ENCODE results near the gene CPNE7.

CPNE7 gene

GRCh38 chr16:89577055-89577759 is 1.6 kb downstream of the CPNE7 start:
- Histone ChIP-seq H3K4me2 (ENCODE audit: low read depth, low read length, poor library complexity, severe bottlenecking) (no peak overlapping the region), H3K36me3 (ENCODE audit: insufficient read depth, low read length) (no peaks in the 10 kb centered on the region), H2AFZ (ENCODE audit: low read length) (no peak overlapping the region), H3F3A (ENCODE audit: low read depth) (no peaks in the 10 kb centered on the region), H3K9me2 (replicated peaks; ENCODE audit: low read depth, low read length) (no peaks in the 10 kb centered on the region), H3K79me2 (ENCODE audit: insufficient read depth, low read length) (no peaks in the 10 kb centered on the region), H3K9me3 (ENCODE audit: insufficient read depth, low read depth, low read length) (no peaks in the 10 kb centered on the region), H3K27me3 (ENCODE audit: insufficient read depth, low read length, poor library complexity, severe bottlenecking) (no peaks in the 10 kb centered on the region), H3K9ac (ENCODE audit: low read depth, low read length, poor library complexity, severe bottlenecking) (no peak overlapping the region), H3K4me3 (ENCODE audit: low read length, poor library complexity, severe bottlenecking) (no peak overlapping the region), H4K20me1 (ENCODE audit: insufficient read depth, low read length, poor library complexity, severe bottlenecking) (no peaks in the 10 kb centered on the region), H3K4me1 (ENCODE audit: insufficient read depth, low read length, poor library complexity, severe bottlenecking) (no peaks in the 10 kb centered on the region)
- no peak for TF ChIP-seq EZH2phosphoT487 (IDR thresholded peaks at IDR 0.05; ENCODE audit: borderline replicate concordance)
- TF ChIP-seq CTCF (conservative IDR thresholded peaks at IDR 0.05; ENCODE audit: low read length): no peak

- Histone ChIP-seq H3K4me1 (ENCODE audit: insufficient read depth, low read length, poor library complexity, severe bottlenecking) (no peaks in the 10 kb centered on the region), H3K79me2 (ENCODE audit: insufficient read depth, low read length) (no peaks in the 10 kb centered on the region)
- TF ChIP-seq CTCF (conservative IDR thresholded peaks at IDR 0.05; ENCODE audit: low read length) (no peak), EZH2phosphoT487 (IDR thresholded peaks at IDR 0.05; ENCODE audit: borderline replicate concordance) (no peak)
Observed at GRCh38 chr16:89579351-89579750, 3.8 kb downstream of the CPNE7 start.

GRCh38 chr16:89581045-89581695 is 5.6 kb downstream of the CPNE7 start:
- no peak for TF ChIP-seq EZH2phosphoT487 (IDR thresholded peaks at IDR 0.05; ENCODE audit: borderline replicate concordance)
- no peak for TF ChIP-seq CTCF (conservative IDR thresholded peaks at IDR 0.05; ENCODE audit: low read length)
- Histone ChIP-seq H3K79me2 (ENCODE audit: insufficient read depth, low read length) (no peaks in the 10 kb centered on the region), H3K9me2 (replicated peaks; ENCODE audit: low read depth, low read length) (no peaks in the 10 kb centered on the region), H3K27me3 (ENCODE audit: insufficient read depth, low read length, poor library complexity, severe bottlenecking) (no peaks in the 10 kb centered on the region), H3K9ac (ENCODE audit: low read depth, low read length, poor library complexity, severe bottlenecking) (no peak overlapping the region), H3K9me3 (ENCODE audit: insufficient read depth, low read depth, low read length) (no peaks in the 10 kb centered on the region), H3F3A (ENCODE audit: low read depth) (no peaks in the 10 kb centered on the region), H3K4me3 (ENCODE audit: low read length, poor library complexity, severe bottlenecking) (no peak overlapping the region), H4K20me1 (ENCODE audit: insufficient read depth, low read length, poor library complexity, severe bottlenecking) (no peaks in the 10 kb centered on the region), H3K4me2 (ENCODE audit: low read depth, low read length, poor library complexity, severe bottlenecking) (no peak overlapping the region), H3K4me1 (ENCODE audit: insufficient read depth, low read length, poor library complexity, severe bottlenecking) (no peaks in the 10 kb centered on the region), H3K36me3 (ENCODE audit: insufficient read depth, low read length) (no peaks in the 10 kb centered on the region), H2AFZ (ENCODE audit: low read length) (no peak overlapping the region)

More at GRCh38 chr16:89579351-89579750, 3.8 kb downstream of the CPNE7 start:
- no peaks in the 10 kb centered on the region for H3K9me2 ChIP-seq (replicated peaks; ENCODE audit: low read depth, low read length)
- no peak overlapping the region for H3K4me3 ChIP-seq (ENCODE audit: low read length, poor library complexity, severe bottlenecking)
- no peaks in the 10 kb centered on the region for H3K27me3 ChIP-seq (ENCODE audit: insufficient read depth, low read length, poor library complexity, severe bottlenecking)
- H2AFZ ChIP-seq (ENCODE audit: low read length): no peak overlapping the region
- H4K20me1 ChIP-seq (ENCODE audit: insufficient read depth, low read length, poor library complexity, severe bottlenecking): no peaks in the 10 kb centered on the region
- no peaks in the 10 kb centered on the region for H3K9me3 ChIP-seq (ENCODE audit: insufficient read depth, low read depth, low read length)
- H3K9ac ChIP-seq (ENCODE audit: low read depth, low read length, poor library complexity, severe bottlenecking): no peak overlapping the region
- H3F3A ChIP-seq (ENCODE audit: low read depth): no peaks in the 10 kb centered on the region
- no peak overlapping the region for H3K4me2 ChIP-seq (ENCODE audit: low read depth, low read length, poor library complexity, severe bottlenecking)
- H3K36me3 ChIP-seq (ENCODE audit: insufficient read depth, low read length): no peaks in the 10 kb centered on the region
